Measurements from ENCODE around the gene BCAS1. TPM values are rescaled to one million over a fixed set of nuclear protein-coding genes. Genes with fewer than 3 reads are reported as not detected.

Gene BCAS1
- total RNA-seq, 2 experiments from 2014 or later, result 0.06 TPM; not detected in 1

DNA sequence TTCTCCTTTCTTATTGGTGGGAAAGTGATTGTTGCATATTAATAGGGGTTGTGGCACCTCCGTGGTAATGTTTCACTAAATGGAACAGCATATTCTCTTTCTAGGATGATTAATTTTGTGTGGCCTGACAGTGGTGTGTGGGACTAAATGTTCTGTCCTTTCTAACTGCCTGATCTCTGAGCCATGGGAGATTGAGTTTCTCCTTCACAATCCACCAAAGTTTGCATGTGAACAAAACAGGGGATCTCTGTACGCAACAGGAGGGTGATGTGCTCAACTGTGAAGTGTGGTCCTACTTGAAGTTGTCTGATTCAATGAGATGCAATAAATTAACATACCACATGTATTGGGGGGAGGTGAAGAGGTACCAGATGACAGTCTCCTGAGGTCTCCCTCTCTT is 19.3 kb downstream of the BCAS1 start:
- Mint-ChIP-seq H3K4me3 (no peak overlapping the region), H3K4me1 (peaks cover 13% of the 10 kb centered on the region), H3K27ac (no peak overlapping the region), H3K27me3 (peaks cover 8% of the 10 kb centered on the region), H3K9me3 (peaks cover 13% of the 10 kb centered on the region), H3K36me3 (ENCODE audit: low read depth) (no peaks in the 10 kb centered on the region)
- no peak for DNase-seq
- ChIA-PET POLR2A (no interaction called here), CTCF (no interaction called here)

DNA sequence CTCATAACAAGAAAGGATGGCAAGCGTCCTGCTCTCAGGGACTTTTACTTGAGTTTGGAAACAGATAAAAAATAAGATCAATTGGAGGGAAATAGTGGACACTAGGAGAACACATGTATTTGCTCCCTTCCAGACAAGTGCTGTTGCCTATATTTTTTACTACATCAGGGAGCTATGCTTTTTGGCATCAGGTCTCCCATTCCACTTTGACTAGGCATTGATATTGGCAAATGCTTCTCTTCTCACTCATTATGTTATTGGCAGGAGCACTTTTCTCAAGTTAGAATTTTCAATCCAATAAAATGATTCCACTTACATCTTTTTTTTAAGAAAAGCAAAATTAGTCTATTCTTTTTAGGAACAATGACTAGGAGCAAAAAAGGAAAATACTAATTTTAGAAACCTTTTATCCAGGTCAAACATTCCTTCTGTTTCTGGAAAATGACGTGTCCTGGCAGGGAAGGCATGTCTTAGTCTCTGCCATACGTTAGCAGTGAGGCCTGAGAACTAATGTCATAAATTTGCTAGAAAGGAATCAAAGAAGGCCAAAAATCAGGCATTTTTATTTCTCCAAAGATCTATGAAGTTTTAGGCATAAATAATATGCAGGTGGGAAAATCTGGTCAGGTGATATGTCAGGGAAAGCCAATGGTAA is 21.4 kb downstream of the BCAS1 start:
- ChIA-PET POLR2A (no interaction called here), CTCF (interaction anchor here (0.7 kb wide), 1 partner anchor 36 kb away, joined by 3 read pairs; no protein-coding TSS in a partner anchor)
- Mint-ChIP-seq H3K4me1 (peaks cover 23% of the 10 kb centered on the region), H3K27me3 (peaks cover 6% of the 10 kb centered on the region), H3K9me3 (peaks cover 16% of the 10 kb centered on the region), H3K36me3 (ENCODE audit: low read depth) (peaks cover 1% of the 10 kb centered on the region), H3K27ac (no peak overlapping the region), H3K4me3 (no peak overlapping the region)
- no peak for DNase-seq

DNA sequence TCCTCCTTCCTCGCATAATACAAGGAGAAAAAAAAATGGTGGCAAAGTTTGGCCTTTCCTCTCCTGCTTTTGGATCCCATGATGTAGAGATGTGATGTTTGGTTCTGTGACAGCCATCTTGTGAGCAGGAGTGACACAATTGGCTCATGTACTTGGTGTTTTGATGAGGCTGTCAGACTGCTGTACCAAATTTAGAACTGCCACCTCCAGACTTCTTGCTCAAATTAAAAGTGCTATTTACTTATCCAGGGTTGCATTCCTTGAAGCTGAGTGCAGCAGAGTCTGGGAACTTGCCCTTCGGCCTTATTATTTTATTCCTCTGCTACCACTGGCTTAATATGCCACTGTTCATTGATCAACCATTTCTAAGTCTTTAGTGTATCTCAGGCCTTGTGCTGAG is 21.9 kb downstream of the BCAS1 start:
- Mint-ChIP-seq H3K4me3 (no peak overlapping the region), H3K27me3 (peaks cover 6% of the 10 kb centered on the region), H3K9me3 (peaks cover 16% of the 10 kb centered on the region), H3K36me3 (ENCODE audit: low read depth) (peaks cover 1% of the 10 kb centered on the region), H3K4me1 (peaks cover 25% of the 10 kb centered on the region), H3K27ac (no peak overlapping the region)
- DNase-seq, result no peak
- ChIA-PET CTCF (no interaction called here), POLR2A (no interaction called here)

DNA sequence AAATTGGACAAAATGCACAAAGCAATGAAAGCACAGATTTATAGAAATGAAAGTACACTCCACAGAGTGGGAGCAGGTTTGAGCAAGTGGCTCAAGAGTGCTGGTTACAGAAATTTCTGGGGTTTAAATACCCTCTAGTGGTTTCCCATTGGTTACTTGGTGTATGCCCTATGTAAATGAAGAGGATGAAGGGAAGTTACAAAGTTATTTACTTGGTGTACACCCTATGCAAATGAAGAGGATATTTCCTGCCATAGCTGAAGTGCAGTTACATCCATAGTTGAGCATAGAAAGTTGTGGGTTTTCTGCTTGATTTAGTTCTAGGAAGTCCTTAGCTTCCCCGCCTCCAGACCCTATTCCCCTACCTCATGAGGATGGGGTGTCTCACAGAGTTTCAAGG is 22.7 kb downstream of the BCAS1 start:
- Mint-ChIP-seq H3K9me3 (peaks cover 14% of the 10 kb centered on the region), H3K36me3 (ENCODE audit: low read depth) (peaks cover 1% of the 10 kb centered on the region), H3K27me3 (peaks cover 3% of the 10 kb centered on the region), H3K27ac (no peak overlapping the region), H3K4me3 (no peak overlapping the region), H3K4me1 (peaks cover 30% of the 10 kb centered on the region)
- DNase-seq, result no peak
- CTCF ChIA-PET, result no interaction called here
- POLR2A ChIA-PET, result no interaction called here

DNA sequence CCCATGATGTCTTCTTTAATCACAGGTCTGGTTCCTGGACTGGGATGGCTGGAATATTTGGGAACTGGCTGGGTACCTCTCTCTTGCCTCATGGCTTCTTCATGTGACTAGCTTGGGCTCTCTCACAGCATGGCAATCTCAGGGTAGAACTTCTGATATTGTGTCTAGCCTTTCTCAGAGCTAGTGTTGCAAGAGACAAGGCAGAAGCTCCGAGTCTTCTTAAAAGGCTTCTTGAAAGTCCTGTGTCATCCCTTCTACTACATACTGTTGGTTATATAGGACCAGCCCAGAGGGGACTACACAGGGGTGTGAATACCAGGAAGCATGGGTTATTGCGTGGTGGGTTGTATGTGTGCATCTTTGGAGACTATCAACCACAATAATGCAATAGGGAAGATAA is 23.3 kb downstream of the BCAS1 start:
- H3K27me3 Mint-ChIP-seq, result peaks cover 3% of the 10 kb centered on the region
- POLR2A ChIA-PET, result no interaction called here
- no peak for DNase-seq
- H3K9me3 Mint-ChIP-seq, result peaks cover 13% of the 10 kb centered on the region
- peaks cover 1% of the 10 kb centered on the region for H3K36me3 Mint-ChIP-seq (ENCODE audit: low read depth)
- peaks cover 32% of the 10 kb centered on the region for H3K4me1 Mint-ChIP-seq
- no peak overlapping the region for H3K4me3 Mint-ChIP-seq
- CTCF ChIA-PET, result interaction anchor here (0.7 kb wide), 1 partner anchor 153 kb away, joined by 3 read pairs; no protein-coding TSS in a partner anchor
- H3K27ac Mint-ChIP-seq, result no peak overlapping the region

DNA sequence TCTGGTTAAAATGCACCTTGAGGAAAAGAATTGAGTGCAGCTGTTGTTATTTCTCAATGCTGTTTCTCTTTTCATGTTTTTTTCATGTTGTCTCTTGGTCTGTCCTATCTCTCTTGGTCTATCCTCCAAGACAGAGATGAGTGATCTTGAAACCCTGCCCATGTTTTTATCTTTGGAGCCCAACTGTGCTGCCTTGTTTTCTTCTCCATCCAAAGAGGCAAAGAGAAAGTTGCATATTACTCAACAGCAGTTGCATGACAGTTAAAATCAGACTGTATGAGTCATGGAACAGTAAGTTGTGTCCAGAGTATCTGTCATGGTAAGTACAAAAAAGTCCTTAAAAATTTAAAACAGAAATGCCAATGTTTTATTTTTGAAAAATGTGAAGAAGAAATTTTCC is 26.2 kb downstream of the BCAS1 start:
- Mint-ChIP-seq H3K36me3 (ENCODE audit: low read depth) (peaks cover 1% of the 10 kb centered on the region), H3K4me1 (peaks cover 32% of the 10 kb centered on the region), H3K27ac (no peak overlapping the region), H3K4me3 (no peak overlapping the region), H3K9me3 (peaks cover 11% of the 10 kb centered on the region), H3K27me3 (peaks cover 7% of the 10 kb centered on the region)
- CTCF ChIA-PET, result no interaction called here
- no peak for DNase-seq
- POLR2A ChIA-PET, result no interaction called here

DNA sequence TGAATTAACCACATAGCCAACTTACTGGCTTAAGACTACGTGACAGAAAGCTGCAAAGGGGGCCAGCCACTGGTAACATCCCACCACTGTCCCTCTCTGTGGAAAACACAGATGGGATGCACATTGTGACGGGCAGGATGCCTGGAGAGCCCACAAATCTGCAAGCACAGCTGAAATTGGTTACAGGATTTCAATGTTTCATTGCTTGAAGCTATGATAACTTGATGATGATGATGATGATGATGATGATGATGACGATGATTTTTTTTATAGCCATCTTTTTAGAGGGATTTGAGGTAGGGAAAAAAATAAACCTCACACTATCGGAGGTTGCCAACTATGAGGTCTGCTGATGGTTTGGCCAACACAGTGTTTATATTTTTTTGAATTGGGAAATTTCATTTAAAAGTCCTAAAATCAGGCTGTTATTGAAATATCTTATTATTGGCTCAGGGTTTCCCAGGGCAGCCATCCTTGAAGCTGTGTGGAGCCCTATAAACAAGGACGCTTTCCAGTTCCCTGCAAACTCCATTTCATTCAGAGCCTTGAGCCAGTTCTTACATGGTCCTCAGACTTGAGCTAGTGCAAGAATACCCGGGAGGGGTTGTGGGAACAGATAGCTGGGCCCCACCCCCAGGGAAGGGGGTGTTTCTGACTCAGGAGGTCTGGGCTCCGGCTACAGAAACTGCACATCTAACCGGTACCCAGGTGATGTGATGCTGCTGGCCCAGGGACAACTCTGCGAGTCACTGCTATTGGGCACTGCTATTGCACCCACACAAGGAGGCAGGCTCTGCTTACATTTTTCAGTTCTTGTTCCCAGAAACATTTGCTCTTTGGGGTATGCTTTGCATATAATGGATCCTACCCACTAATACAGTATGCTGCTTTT is 27.1 kb downstream of the BCAS1 start:
- ChIA-PET POLR2A (no interaction called here), CTCF (interaction anchor here (0.7 to 1.0 kb wide), 3 partner anchors 11 to 164 kb away, joined by 3 to 4 read pairs (median 3); no protein-coding TSS in a partner anchor)
- DNase-seq, result no peak
- Mint-ChIP-seq H3K4me1 (peaks cover 32% of the 10 kb centered on the region), H3K27ac (no peak overlapping the region), H3K27me3 (peaks cover 7% of the 10 kb centered on the region), H3K9me3 (peaks cover 11% of the 10 kb centered on the region), H3K4me3 (no peak overlapping the region), H3K36me3 (ENCODE audit: low read depth) (peaks cover 1% of the 10 kb centered on the region)

DNA sequence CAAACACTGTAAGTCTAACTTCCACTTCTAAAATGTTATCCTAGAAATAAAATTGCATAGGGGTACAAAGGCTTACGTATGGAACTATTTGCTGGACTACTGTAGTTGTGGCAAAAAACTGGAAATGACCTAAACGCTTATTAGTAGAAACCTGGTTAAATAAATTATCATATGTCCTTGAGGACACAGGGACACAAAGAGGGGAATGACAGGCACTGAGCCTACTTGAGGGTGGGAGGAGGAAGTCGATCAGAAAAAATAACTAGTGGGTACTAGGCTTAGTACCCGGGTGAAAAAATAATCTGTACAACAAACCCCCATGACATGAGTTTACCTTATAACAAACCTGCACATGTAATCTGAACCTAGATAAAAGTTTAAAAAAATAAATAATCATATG is 28.4 kb downstream of the BCAS1 start:
- peaks cover 21% of the 10 kb centered on the region for H3K4me1 Mint-ChIP-seq
- no peak for DNase-seq
- H3K27me3 Mint-ChIP-seq, result peaks cover 14% of the 10 kb centered on the region
- CTCF ChIA-PET, result interaction anchor here (1.0 kb wide), 1 partner anchor 165 kb away, joined by 3 read pairs; no protein-coding TSS in a partner anchor
- peaks cover 1% of the 10 kb centered on the region for H3K36me3 Mint-ChIP-seq (ENCODE audit: low read depth)
- no peak overlapping the region for H3K4me3 Mint-ChIP-seq
- H3K9me3 Mint-ChIP-seq, result peaks cover 4% of the 10 kb centered on the region
- no peak overlapping the region for H3K27ac Mint-ChIP-seq
- POLR2A ChIA-PET, result no interaction called here

DNA sequence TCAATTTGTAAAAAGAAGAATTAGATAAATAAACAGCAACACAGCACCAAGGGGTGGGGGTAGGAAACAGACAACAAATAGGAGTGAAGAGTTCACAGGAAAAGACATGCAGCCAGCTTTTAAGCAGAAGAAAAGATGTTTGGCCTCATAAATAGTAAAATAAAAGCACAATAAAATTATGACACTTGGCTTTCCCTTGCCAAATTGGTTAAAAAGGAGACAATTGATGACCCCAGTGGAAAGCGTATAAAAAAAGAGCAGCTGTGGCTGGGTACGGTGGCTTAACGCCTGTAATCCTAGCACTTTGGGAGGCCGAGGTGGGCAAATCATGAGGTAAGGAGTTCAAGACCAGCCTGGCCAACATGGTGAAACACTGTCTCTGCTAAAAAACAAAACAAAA is 29.1 kb downstream of the BCAS1 start:
- Mint-ChIP-seq H3K9me3 (peaks cover 2% of the 10 kb centered on the region), H3K4me1 (peaks cover 19% of the 10 kb centered on the region), H3K27me3 (peaks cover 15% of the 10 kb centered on the region), H3K4me3 (no peak overlapping the region), H3K36me3 (ENCODE audit: low read depth) (peaks cover 1% of the 10 kb centered on the region), H3K27ac (no peak overlapping the region)
- ChIA-PET POLR2A (no interaction called here), CTCF (no interaction called here)
- no peak for DNase-seq

DNA sequence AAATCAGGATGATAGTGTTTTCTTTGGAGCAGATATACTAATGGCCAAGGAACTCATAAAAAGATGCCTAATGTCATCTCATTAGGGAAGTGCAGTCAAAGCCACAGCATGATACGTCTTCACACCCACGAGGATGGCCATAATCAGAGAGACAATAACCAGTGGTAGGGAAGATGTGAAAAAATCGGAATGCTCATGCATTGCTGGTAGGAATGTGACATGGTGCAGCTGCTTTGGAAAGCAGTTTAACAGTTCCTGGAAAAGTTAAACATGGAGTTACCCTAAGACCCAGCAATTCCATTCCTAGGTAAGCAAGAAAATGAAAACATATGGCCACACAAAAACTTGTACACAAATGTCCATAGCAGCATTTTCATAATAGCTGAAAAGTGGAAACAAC is 29.9 kb downstream of the BCAS1 start:
- no peaks in the 10 kb centered on the region for H3K9me3 Mint-ChIP-seq
- H3K27ac Mint-ChIP-seq, result no peak overlapping the region
- H3K4me1 Mint-ChIP-seq, result peaks cover 19% of the 10 kb centered on the region
- no peak for DNase-seq
- no peak overlapping the region for H3K4me3 Mint-ChIP-seq
- H3K36me3 Mint-ChIP-seq (ENCODE audit: low read depth), result peaks cover 1% of the 10 kb centered on the region
- ChIA-PET CTCF (no interaction called here), POLR2A (no interaction called here)
- peaks cover 15% of the 10 kb centered on the region for H3K27me3 Mint-ChIP-seq

DNA sequence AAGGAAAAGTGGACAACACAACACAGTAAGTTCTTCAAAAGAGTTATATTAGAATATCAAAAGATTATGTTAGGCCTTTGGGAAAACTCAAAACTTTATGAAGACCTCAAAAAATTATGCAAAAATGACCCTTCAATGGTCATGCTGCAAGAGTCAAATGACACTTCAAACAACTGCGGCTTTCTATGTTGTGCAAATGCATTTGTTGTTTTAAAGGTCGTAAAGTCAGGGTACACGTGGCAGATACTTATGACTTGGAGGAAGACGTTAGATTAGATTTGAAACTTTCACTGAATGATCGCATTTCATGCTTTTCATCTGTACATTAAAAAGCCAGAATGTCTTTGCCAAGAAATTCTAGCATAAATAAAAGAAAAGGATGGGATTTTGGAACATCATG is 31.4 kb downstream of the BCAS1 start:
- POLR2A ChIA-PET, result no interaction called here
- DNase-seq, result no peak
- H3K4me1 Mint-ChIP-seq, result peaks cover 8% of the 10 kb centered on the region
- H3K27ac Mint-ChIP-seq, result no peak overlapping the region
- H3K4me3 Mint-ChIP-seq, result no peak overlapping the region
- H3K36me3 Mint-ChIP-seq (ENCODE audit: low read depth), result no peaks in the 10 kb centered on the region
- peaks cover 15% of the 10 kb centered on the region for H3K27me3 Mint-ChIP-seq
- H3K9me3 Mint-ChIP-seq, result no peaks in the 10 kb centered on the region
- CTCF ChIA-PET, result no interaction called here

DNA sequence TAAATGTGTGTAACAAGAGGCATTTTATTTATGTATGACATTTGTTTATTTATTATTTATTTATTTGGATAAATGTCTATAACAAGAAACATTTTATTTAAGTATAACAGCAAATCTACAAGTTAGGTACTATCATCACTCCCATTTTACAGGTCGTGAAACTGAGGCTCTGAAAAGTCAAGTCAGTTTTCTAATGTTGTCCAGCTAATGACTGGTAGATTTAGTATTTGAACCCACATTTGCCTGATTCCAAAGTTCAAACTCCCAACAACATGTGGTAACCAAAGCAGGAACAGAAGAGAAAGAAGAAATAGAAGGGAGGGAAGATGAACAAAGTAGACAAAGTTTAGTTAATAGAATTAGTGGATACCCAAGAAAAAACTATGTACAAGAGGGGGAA is 32.9 kb downstream of the BCAS1 start:
- CTCF ChIA-PET, result no interaction called here
- Mint-ChIP-seq H3K27ac (no peak overlapping the region), H3K27me3 (peaks cover 24% of the 10 kb centered on the region), H3K9me3 (no peaks in the 10 kb centered on the region), H3K4me3 (no peak overlapping the region), H3K36me3 (ENCODE audit: low read depth) (no peaks in the 10 kb centered on the region), H3K4me1 (peaks cover under 1% of the 10 kb centered on the region)
- no peak for DNase-seq
- POLR2A ChIA-PET, result no interaction called here

DNA sequence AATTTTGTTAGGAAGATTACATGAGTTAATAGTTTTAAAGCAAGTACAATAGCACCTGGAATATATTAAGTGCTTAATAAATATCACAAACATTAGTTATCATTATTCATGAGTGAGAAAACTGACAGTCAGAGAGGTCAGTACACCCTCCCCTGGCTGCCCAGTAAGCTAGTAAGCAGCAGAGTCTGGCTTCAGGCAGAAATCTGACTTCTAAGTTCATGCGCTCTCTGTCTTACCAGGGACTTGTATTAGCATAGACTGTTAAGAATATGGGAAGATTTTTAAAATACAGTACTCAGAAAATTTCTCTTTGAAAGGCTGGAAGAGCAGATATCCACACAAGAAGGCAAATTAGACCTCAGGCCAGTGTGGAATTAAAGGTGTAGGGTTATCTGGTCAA is 40.8 kb downstream of the BCAS1 start:
- H3K27me3 Mint-ChIP-seq, result peaks cover 23% of the 10 kb centered on the region
- no peak for DNase-seq
- no peak overlapping the region for H3K27ac Mint-ChIP-seq
- H3K4me1 Mint-ChIP-seq, result no peaks in the 10 kb centered on the region
- H3K36me3 Mint-ChIP-seq (ENCODE audit: low read depth), result no peaks in the 10 kb centered on the region
- no peak overlapping the region for H3K4me3 Mint-ChIP-seq
- H3K9me3 Mint-ChIP-seq, result peaks cover 4% of the 10 kb centered on the region
- ChIA-PET CTCF (no interaction called here), POLR2A (no interaction called here)
